HG03103 (cell line): ENCODE data around the gene SH2D4B.

Experiments used
- ATAC-seq: cut with Tn5 transposase; IDR thresholded peaks from one replicate; pipeline ENCODE4 v1.9.1; 2021; ENCODE audit warnings: low read depth; ENCODE audit not compliant: unreplicated experiment

SH2D4B gene

GRCh38 chr10:80669485-80669884, 131.8 kb downstream of the SH2D4B start:
- ATAC-seq: no peak

- ATAC-seq: no peak
Observed at GRCh38 chr10:80670774-80671173, 133.1 kb downstream of the SH2D4B start.

- ATAC-seq: no peak
Observed at GRCh38 chr10:80671847-80672246, 134.1 kb downstream of the SH2D4B start.

- no peak for ATAC-seq
Observed at GRCh38 chr10:80672613-80673012, 134.9 kb downstream of the SH2D4B start.

- no peak for ATAC-seq
Observed at GRCh38 chr10:80674809-80675208, 137.1 kb downstream of the SH2D4B start.

- no peak for ATAC-seq
Observed at GRCh38 chr10:80681142-80681541, 143.4 kb downstream of the SH2D4B start.

GRCh38 chr10:80684259-80684658, 146.6 kb downstream of the SH2D4B start:
- ATAC-seq: peak; percentile 63

GRCh38 chr10:80685355-80685754, 147.7 kb downstream of the SH2D4B start:
- ATAC-seq: no peak

- peak; percentile 40 for ATAC-seq
Observed at GRCh38 chr10:80686734-80687475, 149.2 kb downstream of the SH2D4B start.

- no peak for ATAC-seq
Observed at GRCh38 chr10:80687476-80687789, 149.7 kb downstream of the SH2D4B start.

- ATAC-seq: no peak
Observed at GRCh38 chr10:80690434-80690833, 152.7 kb downstream of the SH2D4B start.

- no peak for ATAC-seq
Observed at GRCh38 chr10:80691441-80691840, 153.7 kb downstream of the SH2D4B start.

GRCh38 chr10:80693565-80693964, 155.9 kb downstream of the SH2D4B start:
- no peak for ATAC-seq

GRCh38 chr10:80694930-80695329, 157.2 kb downstream of the SH2D4B start:
- ATAC-seq: no peak
